ENCODE measurements around the gene HM13. TPM values are rescaled to one million over a fixed set of nuclear protein-coding genes. Genes with fewer than 3 reads are reported as not detected.

Gene HM13
- total and polyA plus RNA-seq, 11 donors = 22.3 to 119 (median 41.0) TPM

DNA sequence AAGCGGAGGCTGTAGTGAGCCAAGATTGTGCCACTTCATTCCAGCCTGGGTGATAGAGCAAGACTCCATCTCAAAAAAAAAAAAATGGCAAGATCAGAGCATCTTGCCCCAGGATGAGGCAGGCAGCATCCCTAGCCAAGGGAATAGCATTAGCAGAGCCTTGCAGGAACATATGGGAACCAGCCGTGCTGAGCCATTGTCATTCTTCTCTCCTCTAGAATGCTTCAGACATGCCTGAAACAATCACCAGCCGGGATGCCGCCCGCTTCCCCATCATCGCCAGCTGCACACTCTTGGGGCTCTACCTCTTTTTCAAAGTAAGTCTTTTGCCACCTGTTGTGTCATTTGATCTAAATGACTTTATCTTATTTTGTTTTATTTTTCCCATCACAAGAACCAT is 13.0 kb downstream of the HM13 start:
- ATAC-seq (no peak), DNase-seq (no peak)
- Histone ChIP-seq H3K9me3 (no peaks in the 10 kb centered on the region), H3K4me3 (no peak overlapping the region), H3K27me3 (no peaks in the 10 kb centered on the region), H3K36me3 (peaks cover 3 to 77% (median 63%) of the 10 kb centered on the region in 9 donors), H3K27ac (no peak overlapping the region), H3K4me1 (peaks cover 0 to 29% (median 4%) of the 10 kb centered on the region in 12 donors)
- TF ChIP-seq, protein P1, sequence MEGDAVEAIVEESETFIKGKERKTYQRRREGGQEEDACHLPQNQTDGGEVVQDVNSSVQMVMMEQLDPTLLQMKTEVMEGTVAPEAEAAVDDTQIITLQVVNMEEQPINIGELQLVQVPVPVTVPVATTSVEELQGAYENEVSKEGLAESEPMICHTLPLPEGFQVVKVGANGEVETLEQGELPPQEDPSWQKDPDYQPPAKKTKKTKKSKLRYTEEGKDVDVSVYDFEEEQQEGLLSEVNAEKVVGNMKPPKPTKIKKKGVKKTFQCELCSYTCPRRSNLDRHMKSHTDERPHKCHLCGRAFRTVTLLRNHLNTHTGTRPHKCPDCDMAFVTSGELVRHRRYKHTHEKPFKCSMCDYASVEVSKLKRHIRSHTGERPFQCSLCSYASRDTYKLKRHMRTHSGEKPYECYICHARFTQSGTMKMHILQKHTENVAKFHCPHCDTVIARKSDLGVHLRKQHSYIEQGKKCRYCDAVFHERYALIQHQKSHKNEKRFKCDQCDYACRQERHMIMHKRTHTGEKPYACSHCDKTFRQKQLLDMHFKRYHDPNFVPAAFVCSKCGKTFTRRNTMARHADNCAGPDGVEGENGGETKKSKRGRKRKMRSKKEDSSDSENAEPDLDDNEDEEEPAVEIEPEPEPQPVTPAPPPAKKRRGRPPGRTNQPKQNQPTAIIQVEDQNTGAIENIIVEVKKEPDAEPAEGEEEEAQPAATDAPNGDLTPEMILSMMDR (IDR thresholded peaks at IDR 0.05) = no peak
- TF ChIP-seq POLR2A (IDR thresholded peaks at IDR 0.05) = no peak
- 92 to 94% (median 93%) methylated on average over 6 of the region's 6 CpGs for WGBS, 4 donors
- intact Hi-C loops (cut with DNase I) = no loop called here

DNA sequence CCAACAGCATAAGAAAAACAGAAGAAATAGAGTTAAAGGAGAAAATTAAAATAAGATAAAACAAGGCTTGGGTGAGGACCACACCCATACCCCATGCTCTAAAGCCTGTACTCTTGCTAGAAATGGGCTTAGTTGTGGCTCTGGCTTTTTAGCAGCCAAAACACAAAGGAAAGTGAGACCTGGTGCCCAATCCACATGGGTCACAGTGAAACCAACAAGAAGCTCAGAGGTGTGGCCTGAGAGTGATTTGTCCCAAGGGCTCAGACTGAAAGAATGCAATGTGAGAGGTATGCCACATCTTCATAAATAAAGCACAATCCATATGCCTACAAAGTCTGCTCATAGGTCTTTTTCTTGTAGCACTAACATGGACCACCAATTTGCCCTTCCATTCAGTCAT is 21.1 kb downstream of the HM13 start:
- Histone ChIP-seq H3K27me3 (no peaks in the 10 kb centered on the region), H3K4me3 (no peak overlapping the region), H3K4me1 (peaks cover 0 to 12% (median 0%) of the 10 kb centered on the region in 12 donors), H3K27ac (no peak overlapping the region), H3K36me3 (peaks cover 0 to 100% (median 94%) of the 10 kb centered on the region in 9 donors), H3K9me3 (no peaks in the 10 kb centered on the region)
- TF ChIP-seq, protein P1 (IDR thresholded peaks at IDR 0.05) = no peak
- TF ChIP-seq POLR2A (IDR thresholded peaks at IDR 0.05) = no peak
- intact Hi-C loops (cut with DNase I) = no loop called here
- ATAC-seq (no peak), DNase-seq (no peak)

DNA sequence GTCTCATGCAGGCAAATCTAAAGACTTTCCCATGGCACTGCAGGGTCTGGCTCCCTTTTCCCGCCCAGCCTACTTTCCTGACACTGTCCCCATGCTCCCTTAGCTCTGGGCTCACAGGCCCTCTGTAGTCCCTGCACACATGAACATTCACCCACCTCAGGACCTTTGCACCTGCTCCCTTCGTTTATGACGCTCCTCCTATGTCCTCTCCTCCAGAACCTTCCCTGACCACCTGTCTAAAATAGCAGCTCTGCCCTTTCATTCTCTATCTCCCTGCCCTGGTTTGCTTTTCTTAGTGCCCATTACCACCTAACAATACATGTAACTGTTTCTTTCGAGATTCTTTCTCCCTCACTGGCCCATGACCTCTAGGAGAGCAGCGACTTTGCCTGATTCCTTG is 22.3 kb downstream of the HM13 start:
- intact Hi-C loops (cut with DNase I) = no loop called here
- ATAC-seq (no peak), DNase-seq (no peak)
- no peak for TF ChIP-seq POLR2A (IDR thresholded peaks at IDR 0.05)
- TF ChIP-seq, protein P1 (IDR thresholded peaks at IDR 0.05) = no peak
- no peaks in the 10 kb centered on the region for H3K9me3 ChIP-seq
- no peaks in the 10 kb centered on the region for H3K27me3 ChIP-seq
- 95 to 97% (median 96%) methylated on average over 5 of the region's 5 CpGs for WGBS, 4 donors
- no peak overlapping the region for H3K27ac ChIP-seq
- H3K4me1 ChIP-seq = peaks cover 0 to 15% (median 0%) of the 10 kb centered on the region in 12 donors
- H3K4me3 ChIP-seq = no peak overlapping the region
- H3K36me3 ChIP-seq = peaks cover 0 to 100% (median 93%) of the 10 kb centered on the region in 9 donors

DNA sequence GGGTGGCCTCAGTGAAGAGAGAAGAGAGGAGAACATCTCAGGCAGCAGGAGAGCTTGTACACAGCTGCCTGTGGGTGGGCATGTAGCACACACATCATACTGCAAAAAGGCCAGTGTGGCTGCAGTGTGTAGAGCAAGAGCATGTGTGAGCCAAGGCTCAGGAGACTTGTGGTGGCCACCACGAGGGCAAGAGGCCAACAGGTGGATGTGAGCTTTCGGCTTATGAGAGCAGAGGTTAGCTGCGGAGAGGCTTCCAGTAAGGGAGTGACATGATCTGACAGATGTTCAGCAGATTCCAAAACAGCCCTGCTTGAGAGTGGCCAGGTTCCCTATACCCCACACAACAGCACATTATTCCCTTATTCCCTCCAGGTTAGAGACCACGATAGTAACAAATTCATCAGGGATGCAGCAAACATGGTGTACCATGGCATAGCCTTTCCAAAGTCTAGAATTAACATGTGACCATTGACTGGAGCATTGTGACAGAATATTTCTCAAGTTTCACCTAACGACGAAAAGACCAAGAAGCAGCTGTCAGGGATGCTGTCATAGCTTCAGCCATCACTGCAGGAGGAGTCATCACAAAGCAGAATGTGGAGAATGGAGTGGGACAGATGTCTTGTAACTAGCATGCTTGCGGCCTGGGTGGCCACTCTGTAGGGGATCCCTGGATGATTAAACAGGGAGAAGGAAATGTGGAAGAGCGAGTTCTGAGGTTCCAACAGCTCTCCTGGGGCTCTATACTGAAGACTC is 23.1 kb downstream of the HM13 start:
- peaks cover 0 to 22% (median 0%) of the 10 kb centered on the region in 12 donors for H3K4me1 ChIP-seq
- H3K27me3 ChIP-seq = no peaks in the 10 kb centered on the region
- no peak for DNase-seq
- no peaks in the 10 kb centered on the region for H3K9me3 ChIP-seq
- H3K27ac ChIP-seq = no peak overlapping the region
- no peak for TF ChIP-seq POLR2A (IDR thresholded peaks at IDR 0.05)
- TF ChIP-seq, protein P1 (IDR thresholded peaks at IDR 0.05) = no peak
- no peak overlapping the region for H3K4me3 ChIP-seq
- no peak for ATAC-seq
- intact Hi-C loops (cut with DNase I) = no loop called here
- 91 to 93% (median 92%) methylated on average over 8 of the region's 8 CpGs for WGBS, 4 donors
- peaks cover 0 to 99% (median 86%) of the 10 kb centered on the region in 9 donors for H3K36me3 ChIP-seq
